ENCODE data around the gene EYA2.
A peak's percentile ranks its signal among the peaks of the same experiment; 100 is the strongest.

EYA2 gene

GRCh38 chr20:46894579-46894958, at the start of gene EYA2:
Gene EYA2 (plus strand): TSS chr20:46894843. CDS start chr20:46990011, 95,168 bp downstream.
- Histone ChIP-seq H2AFZ (ENCODE audit: low read depth, low read length) (no peak within 1 kb of the TSS), H3K4me3 (ENCODE audit: low read length) (no peak within 1 kb of the TSS), H3K4me1 (ENCODE audit: insufficient read depth, low read length) (no peaks in the 10 kb centered on the region), H3K36me3 (ENCODE audit: insufficient read depth, low read length) (no peaks in the 10 kb centered on the region), H3K9me3 (ENCODE audit: low read length) (no peaks in the 10 kb centered on the region), H3K27me3 (ENCODE audit: insufficient read depth, low read length) (peaks cover 67% of the 10 kb centered on the region)

- H3K4me1 ChIP-seq (ENCODE audit: insufficient read depth, low read length) = no peaks in the 10 kb centered on the region
- H3K27me3 ChIP-seq (ENCODE audit: insufficient read depth, low read length) = peaks cover 7% of the 10 kb centered on the region
- H3K4me3 ChIP-seq (ENCODE audit: low read length) = no peak overlapping the region
- no peaks in the 10 kb centered on the region for H3K9me3 ChIP-seq (ENCODE audit: low read length)
- H2AFZ ChIP-seq (ENCODE audit: low read depth, low read length) = no peak overlapping the region
- no peaks in the 10 kb centered on the region for H3K36me3 ChIP-seq (ENCODE audit: insufficient read depth, low read length)
Measured at GRCh38 chr20:46844965-46845364, 49.7 kb upstream of the EYA2 start.

GRCh38 chr20:46849269-46849668, 45.4 kb upstream of the EYA2 start:
- Histone ChIP-seq H3K9me3 (ENCODE audit: low read length) (no peaks in the 10 kb centered on the region), H3K4me3 (ENCODE audit: low read length) (no peak overlapping the region), H3K27me3 (ENCODE audit: insufficient read depth, low read length) (no peaks in the 10 kb centered on the region), H2AFZ (ENCODE audit: low read depth, low read length) (no peak overlapping the region), H3K4me1 (ENCODE audit: insufficient read depth, low read length) (no peaks in the 10 kb centered on the region), H3K36me3 (ENCODE audit: insufficient read depth, low read length) (no peaks in the 10 kb centered on the region)

GRCh38 chr20:46849751-46850150, 44.9 kb upstream of the EYA2 start:
- Histone ChIP-seq H2AFZ (ENCODE audit: low read depth, low read length) (no peak overlapping the region), H3K4me1 (ENCODE audit: insufficient read depth, low read length) (no peaks in the 10 kb centered on the region), H3K4me3 (ENCODE audit: low read length) (no peak overlapping the region), H3K27me3 (ENCODE audit: insufficient read depth, low read length) (no peaks in the 10 kb centered on the region), H3K36me3 (ENCODE audit: insufficient read depth, low read length) (no peaks in the 10 kb centered on the region), H3K9me3 (ENCODE audit: low read length) (no peaks in the 10 kb centered on the region)

GRCh38 chr20:46850416-46850815, 44.2 kb upstream of the EYA2 start:
- Histone ChIP-seq H3K4me3 (ENCODE audit: low read length) (no peak overlapping the region), H3K36me3 (ENCODE audit: insufficient read depth, low read length) (no peaks in the 10 kb centered on the region), H2AFZ (ENCODE audit: low read depth, low read length) (no peak overlapping the region), H3K4me1 (ENCODE audit: insufficient read depth, low read length) (no peaks in the 10 kb centered on the region), H3K27me3 (ENCODE audit: insufficient read depth, low read length) (no peaks in the 10 kb centered on the region), H3K9me3 (ENCODE audit: low read length) (no peaks in the 10 kb centered on the region)

GRCh38 chr20:46850896-46851295, 43.7 kb upstream of the EYA2 start:
- Histone ChIP-seq H2AFZ (ENCODE audit: low read depth, low read length) (no peak overlapping the region), H3K27me3 (ENCODE audit: insufficient read depth, low read length) (no peaks in the 10 kb centered on the region), H3K4me3 (ENCODE audit: low read length) (no peak overlapping the region), H3K36me3 (ENCODE audit: insufficient read depth, low read length) (no peaks in the 10 kb centered on the region), H3K4me1 (ENCODE audit: insufficient read depth, low read length) (no peaks in the 10 kb centered on the region), H3K9me3 (ENCODE audit: low read length) (no peaks in the 10 kb centered on the region)

GRCh38 chr20:46851746-46852145, 42.9 kb upstream of the EYA2 start:
- Histone ChIP-seq H3K9me3 (ENCODE audit: low read length) (no peaks in the 10 kb centered on the region), H3K4me1 (ENCODE audit: insufficient read depth, low read length) (no peaks in the 10 kb centered on the region), H2AFZ (ENCODE audit: low read depth, low read length) (no peak overlapping the region), H3K36me3 (ENCODE audit: insufficient read depth, low read length) (no peaks in the 10 kb centered on the region), H3K4me3 (ENCODE audit: low read length) (no peak overlapping the region), H3K27me3 (ENCODE audit: insufficient read depth, low read length) (no peaks in the 10 kb centered on the region)

- no peaks in the 10 kb centered on the region for H3K9me3 ChIP-seq (ENCODE audit: low read length)
- no peak overlapping the region for H2AFZ ChIP-seq (ENCODE audit: low read depth, low read length)
- H3K27me3 ChIP-seq (ENCODE audit: insufficient read depth, low read length) = no peaks in the 10 kb centered on the region
- H3K4me1 ChIP-seq (ENCODE audit: insufficient read depth, low read length) = no peaks in the 10 kb centered on the region
- no peaks in the 10 kb centered on the region for H3K36me3 ChIP-seq (ENCODE audit: insufficient read depth, low read length)
- no peak overlapping the region for H3K4me3 ChIP-seq (ENCODE audit: low read length)
Measured at GRCh38 chr20:46852313-46852712, 42.3 kb upstream of the EYA2 start.

- H3K36me3 ChIP-seq (ENCODE audit: insufficient read depth, low read length) = no peaks in the 10 kb centered on the region
- no peak overlapping the region for H2AFZ ChIP-seq (ENCODE audit: low read depth, low read length)
- H3K9me3 ChIP-seq (ENCODE audit: low read length) = no peaks in the 10 kb centered on the region
- H3K4me3 ChIP-seq (ENCODE audit: low read length) = no peak overlapping the region
- H3K27me3 ChIP-seq (ENCODE audit: insufficient read depth, low read length) = no peaks in the 10 kb centered on the region
- no peaks in the 10 kb centered on the region for H3K4me1 ChIP-seq (ENCODE audit: insufficient read depth, low read length)
Measured at GRCh38 chr20:46853926-46854325, 40.7 kb upstream of the EYA2 start.

- no peaks in the 10 kb centered on the region for H3K36me3 ChIP-seq (ENCODE audit: insufficient read depth, low read length)
- H2AFZ ChIP-seq (ENCODE audit: low read depth, low read length) = no peak overlapping the region
- H3K4me1 ChIP-seq (ENCODE audit: insufficient read depth, low read length) = no peaks in the 10 kb centered on the region
- no peaks in the 10 kb centered on the region for H3K9me3 ChIP-seq (ENCODE audit: low read length)
- no peak overlapping the region for H3K4me3 ChIP-seq (ENCODE audit: low read length)
- H3K27me3 ChIP-seq (ENCODE audit: insufficient read depth, low read length) = no peaks in the 10 kb centered on the region
Measured at GRCh38 chr20:46857061-46857831, 37.4 kb upstream of the EYA2 start.

GRCh38 chr20:46865824-46866223, 28.8 kb upstream of the EYA2 start:
- no peak overlapping the region for H2AFZ ChIP-seq (ENCODE audit: low read depth, low read length)
- no peaks in the 10 kb centered on the region for H3K36me3 ChIP-seq (ENCODE audit: insufficient read depth, low read length)
- no peaks in the 10 kb centered on the region for H3K27me3 ChIP-seq (ENCODE audit: insufficient read depth, low read length)
- H3K4me1 ChIP-seq (ENCODE audit: insufficient read depth, low read length) = no peaks in the 10 kb centered on the region
- H3K4me3 ChIP-seq (ENCODE audit: low read length) = no peak overlapping the region
- H3K9me3 ChIP-seq (ENCODE audit: low read length) = no peaks in the 10 kb centered on the region

GRCh38 chr20:46870041-46870440, 24.6 kb upstream of the EYA2 start:
- no peaks in the 10 kb centered on the region for H3K9me3 ChIP-seq (ENCODE audit: low read length)
- H3K36me3 ChIP-seq (ENCODE audit: insufficient read depth, low read length) = no peaks in the 10 kb centered on the region
- no peak overlapping the region for H2AFZ ChIP-seq (ENCODE audit: low read depth, low read length)
- H3K27me3 ChIP-seq (ENCODE audit: insufficient read depth, low read length) = no peaks in the 10 kb centered on the region
- no peaks in the 10 kb centered on the region for H3K4me1 ChIP-seq (ENCODE audit: insufficient read depth, low read length)
- H3K4me3 ChIP-seq (ENCODE audit: low read length) = no peak overlapping the region

- no peaks in the 10 kb centered on the region for H3K9me3 ChIP-seq (ENCODE audit: low read length)
- no peak overlapping the region for H3K4me3 ChIP-seq (ENCODE audit: low read length)
- no peaks in the 10 kb centered on the region for H3K36me3 ChIP-seq (ENCODE audit: insufficient read depth, low read length)
- H3K4me1 ChIP-seq (ENCODE audit: insufficient read depth, low read length) = no peaks in the 10 kb centered on the region
- H3K27me3 ChIP-seq (ENCODE audit: insufficient read depth, low read length) = no peaks in the 10 kb centered on the region
- H2AFZ ChIP-seq (ENCODE audit: low read depth, low read length) = peak overlapping the region; percentile 3
Measured at GRCh38 chr20:46872328-46873211, 22.1 kb upstream of the EYA2 start.

Data from neuron (in vitro differentiated cells).